Sigmoid colon (tissue), 7 donors: Measurements from ENCODE around the gene BCAN. TPM values are rescaled to one million over a fixed set of nuclear protein-coding genes. Genes with fewer than 3 reads are reported as not detected.

Experiments used
- DNase-seq: peaks from one replicate; pipeline ENCODE4 v3.0.0-alpha.2; 2019
- H3K27ac ChIP-seq, 4 donors: fragments of 200-600 bp; sonication (generic); one replicate each; pipeline ENCODE4 v1.5.1; 2016 to 2019; ENCODE audit warnings: mild to moderate bottlenecking in 1 of 4
- H3K27me3 ChIP-seq, 3 donors: fragments of 200-600 bp; sonication (generic); one replicate each; pipeline ENCODE4 v1.5.1; 2019; ENCODE audit warnings: mild to moderate bottlenecking in 1 of 3
- H3K36me3 ChIP-seq, 4 donors: fragments of 200-600 bp; sonication (generic); one replicate each; pipeline ENCODE4 v1.5.1; 2016 to 2019
- H3K4me1 ChIP-seq, 4 donors: fragments of 200-600 bp; sonication (generic); one replicate each; pipeline ENCODE4 v1.5.1; 2017 to 2019
- H3K4me3 ChIP-seq, 4 donors: fragments of 200-600 bp; sonication (generic); one replicate each; pipeline ENCODE4 v1.5.1; 2017 to 2019; ENCODE audit warnings: mild to moderate bottlenecking in 2 of 4, moderate library complexity in 1 of 4
- H3K9me3 ChIP-seq, 4 donors: fragments of 200-600 bp in 3 of 4; sonication (generic) in 3 of 4; one replicate each; pipeline versions ENCODE4 v1.5.1 to v1.6.1; 2013 to 2019
- CTCF ChIP-seq, 4 experiments: fragments of 450-650 bp in 3 of 4; fragments of 200-600 bp in 1 of 4; IDR thresholded peaks; one replicate each; pipeline ENCODE4 v1.5.1; 2016 to 2019; ENCODE audit warnings: antibody characterized with exemption in 4 of 4, mild to moderate bottlenecking in 3 of 4, moderate library complexity in 2 of 4
- EP300 ChIP-seq, 4 donors: sonication (generic); formaldehyde crosslinking; IDR thresholded peaks; one replicate each; pipeline ENCODE4 v1.6.1; 2017; ENCODE audit warnings: antibody characterized with exemption in 4 of 4
- POLR2A ChIP-seq, 2 donors: fragments of 450-650 bp; IDR thresholded peaks; one replicate each; pipeline ENCODE4 v1.6.1; 2016; ENCODE audit warnings: antibody characterized with exemption in 2 of 2, mild to moderate bottlenecking in 2 of 2, moderate library complexity in 2 of 2
- POLR2AphosphoS5 ChIP-seq, 4 donors: sonication (generic); formaldehyde crosslinking; IDR thresholded peaks; one replicate each; pipeline ENCODE4 v1.6.1; 2017; ENCODE audit warnings: antibody characterized with exemption in 4 of 4
- WGBS, 2 donors: extraction: QIAGEN DNeasy Blood & Tissue Kit; methylation state at CpG; one replicate each; pipeline ENCODE4 v1.1.7; 2013; 5-methylcytosine and 5-hydroxymethylcytosine counted together
- intact Hi-C: fragments of 100-400 bp; cut with DNase I; formaldehyde crosslinking; loops from one replicate; pipeline ENCODE4 v1.15.1; 2023
- polyA plus RNA-seq, 3 donors: library from polyadenylated mRNA; stranded (reverse); fragments of 200-250 nt; gene quantifications; one replicate each; pipeline ENCODE4 v1.2.3, GENCODE V29; 2013
- total RNA-seq, 4 donors: library from RNA; depleted of rRNA; stranded (reverse); fragments of >200 nt; gene quantifications; one replicate each; pipeline ENCODE4 v1.1.0, GENCODE V29; 2016
- donor health status: healthy with polysubstance abuse.
- donor health status: Bipolar disorder and iron deficiency.
- donor health status: healthy.

BCAN gene
- total and polyA plus RNA-seq, 7 donors: 0.12 to 2.9 (median 2.1) TPM; not detected in 3

- TF ChIP-seq POLR2AphosphoS5 (IDR thresholded peaks at IDR 0.05) (no peak), POLR2A (IDR thresholded peaks at IDR 0.05) (no peak), EP300 (IDR thresholded peaks at IDR 0.05) (no peak), CTCF (IDR thresholded peaks at IDR 0.05) (no peak)
- H3K4me3 ChIP-seq: no peak overlapping the region
- H3K27me3 ChIP-seq: peaks cover 26 to 97% (median 86%) of the 10 kb centered on the region in 3 donors
- WGBS, 2 donors: 59 to 76% methylated on average over 7 of the region's 7 CpGs
- intact Hi-C loops: no loop called here
- H3K4me1 ChIP-seq: peaks cover 0 to 18% (median 15%) of the 10 kb centered on the region in 4 donors
- no peaks in the 10 kb centered on the region for H3K36me3 ChIP-seq
- no peak overlapping the region for H3K27ac ChIP-seq
- H3K9me3 ChIP-seq: no peaks in the 10 kb centered on the region
- no peak for DNase-seq
Measured at GRCh38 chr1:156643049-156643777, 1.3 kb downstream of the BCAN start.

- H3K27ac ChIP-seq: no peak overlapping the region
- peaks cover 25 to 97% (median 81%) of the 10 kb centered on the region in 3 donors for H3K27me3 ChIP-seq
Measured at GRCh38 chr1:156643778-156644092, 1.8 kb downstream of the BCAN start.

GRCh38 chr1:156644146-156644545 is 2.2 kb downstream of the BCAN start:
- Histone ChIP-seq H3K4me3 (no peak overlapping the region), H3K9me3 (no peaks in the 10 kb centered on the region), H3K4me1 (peaks cover 0 to 18% (median 15%) of the 10 kb centered on the region in 4 donors), H3K36me3 (no peaks in the 10 kb centered on the region), H3K27me3 (peaks cover 25 to 97% (median 77%) of the 10 kb centered on the region in 3 donors), H3K27ac (no peak overlapping the region)
- TF ChIP-seq POLR2AphosphoS5 (IDR thresholded peaks at IDR 0.05) (no peak), CTCF (IDR thresholded peaks at IDR 0.05) (no peak), EP300 (IDR thresholded peaks at IDR 0.05) (no peak), POLR2A (IDR thresholded peaks at IDR 0.05) (no peak)
- DNase-seq: no peak
- 90 to 92% methylated on average over 3 of the region's 3 CpGs for WGBS, 2 donors
- intact Hi-C loops: no loop called here

More at GRCh38 chr1:156643778-156644092, 1.8 kb downstream of the BCAN start:
- intact Hi-C loops: no loop called here
- H3K4me1 ChIP-seq: peaks cover 0 to 18% (median 15%) of the 10 kb centered on the region in 4 donors
- no peak overlapping the region for H3K4me3 ChIP-seq
- H3K9me3 ChIP-seq: no peaks in the 10 kb centered on the region
- TF ChIP-seq EP300 (IDR thresholded peaks at IDR 0.05): no peak
- no peak for TF ChIP-seq POLR2AphosphoS5 (IDR thresholded peaks at IDR 0.05)
- no peak for TF ChIP-seq POLR2A (IDR thresholded peaks at IDR 0.05)
- TF ChIP-seq CTCF (IDR thresholded peaks at IDR 0.05): no peak
- H3K36me3 ChIP-seq: no peaks in the 10 kb centered on the region
- no peak for DNase-seq
- 41 to 85% methylated on average over 7 of the region's 7 CpGs for WGBS, 2 donors

- 53 to 58% methylated on average over 1 of the region's 1 CpG for WGBS, 2 donors
- H3K4me1 ChIP-seq: peaks cover 0 to 18% (median 15%) of the 10 kb centered on the region in 4 donors
- peaks cover 23 to 97% (median 73%) of the 10 kb centered on the region in 3 donors for H3K27me3 ChIP-seq
Measured at GRCh38 chr1:156644640-156645039, 2.7 kb downstream of the BCAN start.

More at GRCh38 chr1:156644640-156645039, 2.7 kb downstream of the BCAN start:
- TF ChIP-seq POLR2AphosphoS5 (IDR thresholded peaks at IDR 0.05): no peak
- TF ChIP-seq EP300 (IDR thresholded peaks at IDR 0.05): no peak
- no peak for TF ChIP-seq POLR2A (IDR thresholded peaks at IDR 0.05)
- TF ChIP-seq CTCF (IDR thresholded peaks at IDR 0.05): no peak
- no peak overlapping the region for H3K27ac ChIP-seq
- DNase-seq: no peak
- no peak overlapping the region for H3K4me3 ChIP-seq
- H3K9me3 ChIP-seq: no peaks in the 10 kb centered on the region
- intact Hi-C loops: no loop called here
- H3K36me3 ChIP-seq: no peaks in the 10 kb centered on the region
